H1 (cell line): ENCODE results near the gene IL2RA.

ENCODE experiments used
- CEBPB ChIP-seq: IDR thresholded peaks from 2 replicates; pipeline ENCODE4 v1.6.1; 2012; ENCODE audit warnings: low read depth, low read length
- POLR2A ChIP-seq, 2 experiments: IDR thresholded peaks; 1 replicate in 1 of 2; 2 replicates in 1 of 2; pipeline ENCODE4 v1.6.1; 2011; ENCODE audit warnings: low read depth in 2 of 2, low read length in 2 of 2, mild to moderate bottlenecking in 2 of 2; ENCODE audit errors: control extremely low read depth in 1 of 2
- POLR2AphosphoS5 ChIP-seq: IDR thresholded peaks from 2 replicates; pipeline ENCODE4 v1.6.1; 2011; ENCODE audit warnings: low read depth, low read length
- TAF1 ChIP-seq: IDR thresholded peaks from 2 replicates; pipeline ENCODE4 v1.6.1; 2011; ENCODE audit warnings: mild to moderate bottlenecking, low read depth, low read length
- TF ChIP-seq, protein P1 (sequence below), 3 experiments: IDR thresholded peaks; 1 replicate in 2 of 3; 2 replicates in 1 of 3; pipeline versions ENCODE4 v1.5.1 to v1.6.1; 2011; ENCODE audit warnings: low read length in 3 of 3, mild to moderate bottlenecking in 3 of 3, inconsistent platforms in 2 of 3, low read depth in 1 of 3, moderate library complexity in 1 of 3; ENCODE audit not compliant: insufficient read depth in 1 of 3; ENCODE audit errors: control extremely low read depth in 1 of 3
- TF ChIP-seq, protein P2 (sequence below): IDR thresholded peaks from 2 replicates; pipeline ENCODE4 v1.6.1; 2011; ENCODE audit warnings: low read length, improper control_type of control experiment

DNA sequence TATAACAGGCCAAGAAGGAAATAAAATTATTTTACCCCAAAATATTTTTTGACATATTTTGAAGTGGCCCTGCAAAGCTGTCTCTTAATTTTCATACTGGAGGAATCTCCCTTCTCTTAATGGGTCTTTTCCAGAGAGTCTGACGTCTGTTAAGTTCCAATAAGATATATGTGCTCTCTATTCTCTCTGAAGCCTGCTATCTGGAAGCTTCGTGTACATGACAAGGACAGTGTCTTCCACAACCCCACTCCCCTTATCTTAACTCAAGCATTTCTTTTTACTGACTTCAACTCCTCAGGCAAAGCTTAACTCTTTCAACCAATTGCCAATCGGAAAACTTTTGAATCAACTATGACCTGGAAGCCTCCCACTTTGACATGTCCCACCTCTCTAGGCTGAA lies 55.6 kb downstream of the IL2RA start:
- TF ChIP-seq, protein P1, sequence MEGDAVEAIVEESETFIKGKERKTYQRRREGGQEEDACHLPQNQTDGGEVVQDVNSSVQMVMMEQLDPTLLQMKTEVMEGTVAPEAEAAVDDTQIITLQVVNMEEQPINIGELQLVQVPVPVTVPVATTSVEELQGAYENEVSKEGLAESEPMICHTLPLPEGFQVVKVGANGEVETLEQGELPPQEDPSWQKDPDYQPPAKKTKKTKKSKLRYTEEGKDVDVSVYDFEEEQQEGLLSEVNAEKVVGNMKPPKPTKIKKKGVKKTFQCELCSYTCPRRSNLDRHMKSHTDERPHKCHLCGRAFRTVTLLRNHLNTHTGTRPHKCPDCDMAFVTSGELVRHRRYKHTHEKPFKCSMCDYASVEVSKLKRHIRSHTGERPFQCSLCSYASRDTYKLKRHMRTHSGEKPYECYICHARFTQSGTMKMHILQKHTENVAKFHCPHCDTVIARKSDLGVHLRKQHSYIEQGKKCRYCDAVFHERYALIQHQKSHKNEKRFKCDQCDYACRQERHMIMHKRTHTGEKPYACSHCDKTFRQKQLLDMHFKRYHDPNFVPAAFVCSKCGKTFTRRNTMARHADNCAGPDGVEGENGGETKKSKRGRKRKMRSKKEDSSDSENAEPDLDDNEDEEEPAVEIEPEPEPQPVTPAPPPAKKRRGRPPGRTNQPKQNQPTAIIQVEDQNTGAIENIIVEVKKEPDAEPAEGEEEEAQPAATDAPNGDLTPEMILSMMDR (IDR thresholded peaks at IDR 0.05; ENCODE audit: control extremely low read depth in 1 of 3, insufficient read depth in 1 of 3, low read depth in 1 of 3, low read length in 3 of 3), result no peak
- TF ChIP-seq TAF1, result no peak
- TF ChIP-seq CEBPB, result no peak
- TF ChIP-seq, protein P2, sequence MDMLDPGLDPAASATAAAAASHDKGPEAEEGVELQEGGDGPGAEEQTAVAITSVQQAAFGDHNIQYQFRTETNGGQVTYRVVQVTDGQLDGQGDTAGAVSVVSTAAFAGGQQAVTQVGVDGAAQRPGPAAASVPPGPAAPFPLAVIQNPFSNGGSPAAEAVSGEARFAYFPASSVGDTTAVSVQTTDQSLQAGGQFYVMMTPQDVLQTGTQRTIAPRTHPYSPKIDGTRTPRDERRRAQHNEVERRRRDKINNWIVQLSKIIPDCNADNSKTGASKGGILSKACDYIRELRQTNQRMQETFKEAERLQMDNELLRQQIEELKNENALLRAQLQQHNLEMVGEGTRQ, result no peak
- no peak for TF ChIP-seq POLR2A (IDR thresholded peaks at IDR 0.05; ENCODE audit: control extremely low read depth in 1 of 2, low read depth in 2 of 2, low read length in 2 of 2)
- no peak for TF ChIP-seq POLR2AphosphoS5
